HepG2 (cell line): ENCODE measurements around the gene QSOX2. TPM values are rescaled to one million over a fixed set of nuclear protein-coding genes. Genes with fewer than 3 reads are reported as not detected.

Experiments
- ATAC-seq: fragments of 200-7000 bp; cut with Tn5 transposase; 3 replicates; pipeline ENCODE4 v1.9.1; 2020; ENCODE audit warnings: mild to moderate bottlenecking, moderate library complexity
- BruUV-seq: library from RNA; stranded (reverse); fragments of 400-500 nt; replicated peaks from 2 replicates; lab custom pipeline; 2021; lab: Mats Ljungman, UMichigan
- CTCF ChIA-PET: fragments of 300-600 bp; formaldehyde crosslinking; extraction: SDS; loops from one replicate; lab custom pipeline; 2021; ENCODE audit warnings: low total read pairs, inconsistent platforms, low intra/inter-chr PET ratio; lab: Yijun Ruan, JAX
- POLR2A ChIA-PET: fragments of 350-600 bp; sonication (Branson Sonifier 250); formaldehyde crosslinking; loops from one replicate; lab custom pipeline; 2020; ENCODE audit warnings: antibody characterized with exemption, inconsistent platforms; lab: Yijun Ruan, JAX
- DNase-seq: peaks from one replicate; pipeline ENCODE4 v3.0.0-alpha.2; 2015; ENCODE audit warnings: low spot score
- FAIRE-seq: peaks from 3 replicates; lab custom pipeline; 2011; peaks lifted over from hg19 to GRCh38; lab: Jason Lieb, UNC
- H2AFZ ChIP-seq: one replicate; pipeline ENCODE4 v1.6.1; 2011; ENCODE audit warnings: low read length, inconsistent platforms
- H3K27ac ChIP-seq: fragments of 300-600 bp; 3 replicates; pipeline ENCODE4 v1.8.0; 2011; ENCODE audit warnings: mixed run types, mild to moderate bottlenecking, mixed read lengths, low read length, inconsistent platforms; ENCODE audit not compliant: insufficient read depth; ENCODE audit errors: extremely low read length
- H3K27me3 ChIP-seq, 2 experiments: fragments of 200-600 bp in 1 of 2; 2 replicates in 1 of 2; 3 replicates in 1 of 2; pipeline versions ENCODE4 v1.6.0 to v1.8.0; 2011; ENCODE audit warnings: low read length in 2 of 2, mild to moderate bottlenecking in 2 of 2, moderate library complexity in 2 of 2, inconsistent platforms in 1 of 2; ENCODE audit not compliant: insufficient read depth in 2 of 2, control insufficient read depth in 1 of 2
- H3K36me3 ChIP-seq, 2 experiments: fragments of 200-600 bp in 1 of 2; replicated peaks in 1 of 2; 2 replicates in 1 of 2; 3 replicates in 1 of 2; pipeline versions ENCODE4 v1.5.1 to v1.8.0; 2011; ENCODE audit warnings: low read length in 2 of 2, inconsistent platforms in 1 of 2; ENCODE audit not compliant: insufficient read depth in 2 of 2, control insufficient read depth in 1 of 2
- H3K4me1 ChIP-seq: 2 replicates; pipeline ENCODE4 v1.5.1; 2012; ENCODE audit warnings: low read length, inconsistent platforms; ENCODE audit not compliant: insufficient read depth
- H3K4me2 ChIP-seq: 2 replicates; pipeline ENCODE4 v1.6.0; 2011; ENCODE audit warnings: low read depth, low read length, inconsistent platforms
- H3K4me3 ChIP-seq, 3 experiments: fragments of 200-600 bp in 1 of 3; sonication (generic), shearing (Covaris generic) in 1 of 3; replicated peaks in 1 of 3; 2 replicates each; pipeline ENCODE4 v1.5.1; 2011 to 2016; ENCODE audit warnings: low read length in 3 of 3, inconsistent platforms in 2 of 3, low read depth in 2 of 3, mild to moderate bottlenecking in 2 of 3, control low read depth in 1 of 3, mixed read lengths in 1 of 3; ENCODE audit not compliant: insufficient read depth in 1 of 3
- H3K79me2 ChIP-seq: one replicate; pipeline ENCODE4 v1.6.1; 2011; ENCODE audit warnings: low read length, inconsistent platforms; ENCODE audit not compliant: insufficient read depth
- H3K9ac ChIP-seq: 2 replicates; pipeline ENCODE4 v1.6.0; 2011; ENCODE audit warnings: mild to moderate bottlenecking, low read depth, low read length, inconsistent platforms; ENCODE audit not compliant: insufficient read depth
- H3K9me3 ChIP-seq: 2 replicates; pipeline ENCODE4 v1.5.1; 2012; ENCODE audit warnings: mild to moderate bottlenecking, low read length
- H4K20me1 ChIP-seq: 2 replicates; pipeline ENCODE4 v1.6.0; 2011; ENCODE audit warnings: inconsistent platforms, mild to moderate bottlenecking, low read length, moderate library complexity; ENCODE audit not compliant: insufficient read depth
- ARID3A ChIP-seq: IDR thresholded peaks from 2 replicates; pipeline ENCODE4 v1.6.1; 2012; ENCODE audit warnings: low read depth, low read length, improper control_type of control experiment
- BHLHE40 ChIP-seq: IDR thresholded peaks from 2 replicates; pipeline ENCODE4 v1.6.1; 2011; ENCODE audit warnings: low read length, improper control_type of control experiment
- CEBPB ChIP-seq: IDR thresholded peaks from 2 replicates; pipeline ENCODE4 v1.6.1; 2011; ENCODE audit warnings: low read depth, low read length, improper control_type of control experiment, borderline replicate concordance
- HIC2 ChIP-seq: sonication (generic); formaldehyde crosslinking; IDR thresholded peaks from 2 replicates; pipeline ENCODE4 v1.9.0; 2022; ENCODE audit warnings: low read depth, missing genetic modification reagents
- SPEN ChIP-seq: sonication (generic); formaldehyde crosslinking; IDR thresholded peaks from 2 replicates; pipeline ENCODE4 v1.5.1; 2020; ENCODE audit warnings: low read depth, mild to moderate bottlenecking, missing genetic modification reagents
- STAG1 ChIP-seq: sonication (generic); formaldehyde crosslinking; IDR thresholded peaks from 2 replicates; pipeline ENCODE4 v1.4.0; 2020; ENCODE audit warnings: missing genetic modification reagents
- ZNF354B ChIP-seq: sonication (generic); formaldehyde crosslinking; IDR thresholded peaks from 2 replicates; pipeline ENCODE4 v1.8.0; 2022; ENCODE audit warnings: mild to moderate bottlenecking, missing genetic modification reagents
- WGBS: methylation state at CpG from one replicate; pipeline ENCODE4 v1.1.6; 2017; ENCODE audit warnings: low lambda C conversion rate; 5-methylcytosine and 5-hydroxymethylcytosine counted together
- in situ Hi-C: cut with HindIII; loops from 2 replicates; pipeline ENCODE4 v1.10.0; 2017; ENCODE audit warnings: low pct_unique_long_range_greater_than_20kb; ENCODE audit not compliant: extremely low pct_ligation_motif_present
- intact Hi-C: fragments of 100-400 bp; cut with micrococcal nuclease; formaldehyde crosslinking; loops from one replicate; pipeline ENCODE4 v1.10.0; 2022; ENCODE audit not compliant: unreplicated experiment
- polyA plus RNA-seq, 8 experiments: library from polyadenylated mRNA; depleted of rRNA in 3 of 8; stranded (reverse) in 7 of 8; unstranded in 1 of 8; fragments of >200 nt; fragmentation: Illumina TruSeq in 4 of 8; extraction: Trizol in 4 of 8; gene quantifications; 2 replicates each; pipeline versions ENCODE4 v1.2.1 to v1.2.3, GENCODE V29; 2011 to 2016; ENCODE audit warnings: low read depth in 4 of 8, missing spikeins in 1 of 8, mixed read lengths in 1 of 8; ENCODE audit not compliant: insufficient read depth in 1 of 8
- total RNA-seq, 5 experiments: library from RNA; depleted of rRNA; stranded (reverse); fragments of >200 nt; fragmentation: Illumina TruSeq; extraction: Trizol; gene quantifications; 2 replicates each; pipeline ENCODE4 v1.2.3, GENCODE V29; 2016; ENCODE audit warnings: low read depth in 1 of 5

QSOX2 gene
- total and polyA plus RNA-seq, 2 of the 13 experiments (the other 11 are each of a cell fraction or from before 2014, with no cell fraction given) = 27.1 to 42.1 TPM

- Histone ChIP-seq H3K36me3 (peaks cover 44 to 84% of the 10 kb centered on the region in 2 experiments), H4K20me1 (peaks cover 43% of the 10 kb centered on the region), H3K9me3 (no peaks in the 10 kb centered on the region), H3K27me3 (no peaks in the 10 kb centered on the region), H3K4me1 (no peaks in the 10 kb centered on the region), H3K4me3 (no peak overlapping the region), H3K27ac (no peak overlapping the region), H3K9ac (no peak overlapping the region), H3K79me2 (peaks cover 21% of the 10 kb centered on the region), H2AFZ (no peak overlapping the region), H3K4me2 (no peak overlapping the region)
- ChIA-PET CTCF (no interaction called here), POLR2A (no interaction called here)
- in situ Hi-C loops (no loop called here), intact Hi-C loops (loop anchor here (2.0 kb wide), 1 partner anchor 52 kb away; no protein-coding TSS in a partner anchor)
- ATAC-seq (no peak), DNase-seq (no peak), FAIRE-seq (no peak)
- no TSS peak for BruUV-seq
- no peak for TF ChIP-seq CEBPB
- TF ChIP-seq HIC2 = no peak
- TF ChIP-seq ZNF354B (CRISPR knock-in tag) = no peak
- no peak for TF ChIP-seq SPEN (CRISPR knock-in tag)
- TF ChIP-seq BHLHE40 = no peak
- TF ChIP-seq ARID3A = no peak
- no peak for TF ChIP-seq STAG1 (CRISPR knock-in tag)
- WGBS = 98% methylated on average over 11 of the region's 13 CpGs
These were observed 22.7 kb downstream of the QSOX2 start for GRCh38 chr9:136222906-136223285.
